Thoracic aorta (tissue), 2 donors: ENCODE results near the gene SFXN1. TPM values are rescaled to one million over a fixed set of nuclear protein-coding genes. Genes with fewer than 3 reads are reported as not detected.

Experiments
- ATAC-seq: fragments of 150-250 bp; one replicate; pipeline ENCODE4 v1.8.0; 2017; ENCODE audit warnings: low read depth; ENCODE audit not compliant: insufficient number of reproducible peaks, low FRiP score
- DNase-seq: peaks from one replicate; pipeline ENCODE4 v3.0.0-alpha.2; 2020; ENCODE audit warnings: low spot score
- H3K27ac ChIP-seq, 2 donors: fragments of 200-600 bp; sonication (generic); 1 replicate in 1 of 2; 2 replicates in 1 of 2; pipeline ENCODE4 v1.5.1; 2016; ENCODE audit warnings: mild to moderate bottlenecking in 2 of 2, moderate library complexity in 2 of 2
- H3K27me3 ChIP-seq: fragments of 200-600 bp; sonication (generic); replicated peaks from 2 replicates; pipeline ENCODE4 v1.6.0; 2016; ENCODE audit warnings: mild to moderate bottlenecking; ENCODE audit not compliant: insufficient read depth
- H3K36me3 ChIP-seq: fragments of 200-600 bp; sonication (generic); one replicate; pipeline ENCODE4 v1.5.1; 2016
- H3K4me1 ChIP-seq, 2 donors: fragments of 200-600 bp; sonication (generic); 1 replicate in 1 of 2; 2 replicates in 1 of 2; pipeline versions ENCODE4 v1.5.1 to v1.6.0; 2016; ENCODE audit warnings: low read depth in 2 of 2, mild to moderate bottlenecking in 1 of 2; ENCODE audit not compliant: control insufficient read depth in 1 of 2
- H3K4me3 ChIP-seq: fragments of 200-600 bp; sonication (generic); 2 replicates; pipeline ENCODE4 v1.5.1; 2016; ENCODE audit warnings: mild to moderate bottlenecking
- H3K9me3 ChIP-seq: fragments of 200-600 bp; sonication (generic); 2 replicates; pipeline ENCODE4 v1.5.1; 2016
- CTCF ChIP-seq: fragments of 200-600 bp; sonication (generic); IDR thresholded peaks from one replicate; pipeline ENCODE4 v1.5.1; 2019; ENCODE audit warnings: antibody characterized with exemption
- total RNA-seq, 2 donors: library from RNA; depleted of rRNA; stranded (reverse); fragments of >200 nt; gene quantifications; one replicate each; pipeline versions ENCODE4 v1.1.0 to v1.2.3, GENCODE V29; 2016

The SFXN1 gene
- total RNA-seq, 2 donors from 2014 or later = 22.9 to 50.8 TPM

- DNase-seq (no peak), ATAC-seq (no peak)
- Histone ChIP-seq H3K27ac (no peak overlapping the region), H3K4me1 (no peaks in the 10 kb centered on the region), H3K4me3 (no peak overlapping the region), H3K27me3 (no peaks in the 10 kb centered on the region), H3K36me3 (no peaks in the 10 kb centered on the region), H3K9me3 (no peaks in the 10 kb centered on the region)
- no peak for TF ChIP-seq CTCF
Measured at GRCh38 chr5:175576096-175576495, 97.7 kb downstream of the SFXN1 start.

GRCh38 chr5:175576591-175576990 lies 98.2 kb downstream of the SFXN1 start:
- no peaks in the 10 kb centered on the region for H3K27me3 ChIP-seq
- DNase-seq (no peak), ATAC-seq (no peak)
- TF ChIP-seq CTCF = no peak
- no peak overlapping the region for H3K27ac ChIP-seq
- H3K9me3 ChIP-seq = no peaks in the 10 kb centered on the region
- H3K4me3 ChIP-seq = no peak overlapping the region
- no peaks in the 10 kb centered on the region for H3K36me3 ChIP-seq
- H3K4me1 ChIP-seq = no peaks in the 10 kb centered on the region

Other genes with a start within 250 kb of the SFXN1 start
- under 1 TPM; 0.41 to 0.99 TPM for gene DRD1, start 34.4 kb upstream of the SFXN1 start, total RNA-seq
- gene HRH2, start 179.5 kb downstream of the SFXN1 start, total RNA-seq = 10 to 100 TPM in 1 of 2 donors, 1 to 10 TPM in 1; 8.8 to 23.1 TPM